H9 (cell line): ENCODE data around the gene SNX32. TPM values are rescaled to one million over a fixed set of nuclear protein-coding genes. Genes with fewer than 3 reads are reported as not detected.

Experiments
- DNase-seq: peaks from one replicate; pipeline ENCODE4 v3.0.0-alpha.2; 2017
- H2AFZ ChIP-seq: one replicate; pipeline ENCODE4 v1.6.1; 2013; ENCODE audit warnings: mild to moderate bottlenecking, low read length, control low read depth, moderate library complexity
- H2AK5ac ChIP-seq: 2 replicates; pipeline ENCODE4 v1.6.1; 2013; ENCODE audit warnings: low read length, control low read depth, mixed read lengths; ENCODE audit not compliant: insufficient read length
- H2BK120ac ChIP-seq: one replicate; pipeline ENCODE4 v1.6.1; 2013; ENCODE audit warnings: low read depth, mild to moderate bottlenecking, low read length, control low read depth, inconsistent platforms; ENCODE audit not compliant: poor library complexity, severe bottlenecking
- H2BK12ac ChIP-seq: 2 replicates; pipeline ENCODE4 v1.6.1; 2013; ENCODE audit warnings: low read length, control low read depth, mixed read lengths, low read depth; ENCODE audit not compliant: insufficient read length
- H2BK15ac ChIP-seq: 2 replicates; pipeline ENCODE4 v1.6.1; 2013; ENCODE audit warnings: low read depth, low read length, control low read depth
- H2BK20ac ChIP-seq: one replicate; pipeline ENCODE4 v1.6.1; 2013; ENCODE audit warnings: low read depth, mild to moderate bottlenecking, low read length, control low read depth, inconsistent platforms; ENCODE audit not compliant: poor library complexity, severe bottlenecking
- H2BK5ac ChIP-seq: 2 replicates; pipeline ENCODE4 v1.6.1; 2013; ENCODE audit warnings: low read length, control low read depth, mixed read lengths; ENCODE audit not compliant: insufficient read length
- H3K14ac ChIP-seq: 2 replicates; pipeline ENCODE4 v1.6.1; 2013; ENCODE audit warnings: low read length, control low read depth; ENCODE audit not compliant: insufficient read depth
- H3K18ac ChIP-seq: 2 replicates; pipeline ENCODE4 v1.6.1; 2013; ENCODE audit warnings: low read depth, mild to moderate bottlenecking, mixed read lengths, low read length, control low read depth; ENCODE audit not compliant: insufficient read length
- H3K23ac ChIP-seq: 2 replicates; pipeline ENCODE4 v1.6.1; 2013; ENCODE audit warnings: low read length, control low read depth, mixed read lengths, low read depth; ENCODE audit not compliant: insufficient read length
- H3K23me2 ChIP-seq: 2 replicates; pipeline ENCODE4 v1.6.1; 2013; ENCODE audit warnings: low read depth, mild to moderate bottlenecking, mixed read lengths, low read length, control low read depth; ENCODE audit not compliant: insufficient read length, poor library complexity, severe bottlenecking
- H3K27ac ChIP-seq: 2 replicates; pipeline ENCODE4 v1.5.1; 2013; ENCODE audit warnings: low read length, control low read depth, mixed read lengths, low read depth; ENCODE audit not compliant: insufficient read length
- H3K27me3 ChIP-seq: 2 replicates; pipeline ENCODE4 v1.6.1; 2013; ENCODE audit warnings: low read length, control low read depth, inconsistent platforms; ENCODE audit not compliant: insufficient read depth
- H3K4ac ChIP-seq: 2 replicates; pipeline ENCODE4 v1.6.1; 2013; ENCODE audit warnings: low read depth, mild to moderate bottlenecking, control low read depth, inconsistent platforms, low read length, moderate library complexity
- H3K4me1 ChIP-seq: 2 replicates; pipeline ENCODE4 v1.6.1; 2013; ENCODE audit warnings: low read length, control low read depth, inconsistent platforms; ENCODE audit not compliant: insufficient read depth
- H3K4me2 ChIP-seq: 2 replicates; pipeline ENCODE4 v1.6.1; 2013; ENCODE audit warnings: low read length, control low read depth, mixed read lengths; ENCODE audit not compliant: insufficient read length, insufficient read depth
- H3K56ac ChIP-seq: 2 replicates; pipeline ENCODE4 v1.6.1; 2013; ENCODE audit warnings: low read depth, mild to moderate bottlenecking, mixed read lengths, low read length, control low read depth; ENCODE audit not compliant: insufficient read length
- H3K79me1 ChIP-seq: 2 replicates; pipeline ENCODE4 v1.6.1; 2013; ENCODE audit warnings: low read depth, mild to moderate bottlenecking, moderate library complexity, low read length, control low read depth, inconsistent platforms; ENCODE audit not compliant: insufficient read depth, poor library complexity, severe bottlenecking
- H3K79me2 ChIP-seq: 2 replicates; pipeline ENCODE4 v1.6.1; 2013; ENCODE audit warnings: low read length, control low read depth, inconsistent platforms; ENCODE audit not compliant: insufficient read depth
- H3K9ac ChIP-seq: 2 replicates; pipeline ENCODE4 v1.6.1; 2013; ENCODE audit warnings: low read length, control low read depth, mixed read lengths; ENCODE audit not compliant: insufficient read length; ENCODE audit errors: extremely low read depth
- H3K9me3 ChIP-seq: one replicate; pipeline ENCODE4 v1.6.1; 2013; ENCODE audit warnings: low read depth, low read length, inconsistent platforms; ENCODE audit not compliant: control insufficient read depth
- H3T11ph ChIP-seq: one replicate; pipeline ENCODE4 v1.6.1; 2013; ENCODE audit warnings: mild to moderate bottlenecking, low read length, control low read depth, inconsistent platforms
- H4K20me1 ChIP-seq: one replicate; pipeline ENCODE4 v1.6.1; 2013; ENCODE audit not compliant: control insufficient read depth, insufficient read length, insufficient read depth
- H4K5ac ChIP-seq: 2 replicates; pipeline ENCODE4 v1.6.1; 2013; ENCODE audit warnings: low read depth, mild to moderate bottlenecking, mixed read lengths, low read length, control low read depth; ENCODE audit not compliant: insufficient read length
- H4K8ac ChIP-seq: replicated peaks from 2 replicates; pipeline ENCODE4 v1.6.1; 2013; ENCODE audit warnings: low read length, control low read depth, mixed read lengths, low read depth; ENCODE audit not compliant: insufficient read length
- H4K91ac ChIP-seq: 2 replicates; pipeline ENCODE4 v1.6.1; 2013; ENCODE audit warnings: low read depth, mild to moderate bottlenecking, moderate library complexity, mixed read lengths, low read length, control low read depth; ENCODE audit not compliant: insufficient read length
- H3K27ac Mint-ChIP-seq, 3 experiments: 2 replicates in 2 of 3; 3 replicates in 1 of 3; pipeline ENCODE4 v1.8.0; 2020 to 2021; ENCODE audit warnings: mixed read lengths in 3 of 3, mild to moderate bottlenecking in 1 of 3, moderate library complexity in 1 of 3
- H3K27me3 Mint-ChIP-seq: 2 replicates; pipeline ENCODE4 v1.8.0; 2021; ENCODE audit warnings: low read depth, mild to moderate bottlenecking, moderate library complexity, mixed read lengths
- H3K36me3 Mint-ChIP-seq, 3 experiments: 2 replicates in 2 of 3; 3 replicates in 1 of 3; pipeline ENCODE4 v1.8.0; 2020 to 2021; ENCODE audit warnings: low read depth in 3 of 3, mixed read lengths in 3 of 3; ENCODE audit not compliant: insufficient read depth in 1 of 3
- H3K4me1 Mint-ChIP-seq, 2 experiments: 2 replicates each; pipeline ENCODE4 v1.8.0; 2020; ENCODE audit warnings: mixed read lengths in 2 of 2
- H3K4me3 Mint-ChIP-seq, 2 experiments: 2 replicates in 1 of 2; 3 replicates in 1 of 2; pipeline ENCODE4 v1.8.0; 2020 to 2021; ENCODE audit warnings: mild to moderate bottlenecking in 2 of 2, mixed read lengths in 2 of 2, moderate library complexity in 1 of 2
- H3K9me3 Mint-ChIP-seq, 2 experiments: 2 replicates in 1 of 2; 3 replicates in 1 of 2; pipeline ENCODE4 v1.8.0; 2020; ENCODE audit warnings: mild to moderate bottlenecking in 2 of 2, mixed read lengths in 2 of 2, moderate library complexity in 1 of 2
- WGBS: extraction: QIAGEN DNeasy Blood & Tissue Kit; methylation state at CpG from one replicate; pipeline ENCODE4 v1.1.7; 2013; ENCODE audit warnings: missing lambda C conversion rate, low lambda C conversion rate, mixed read lengths; ENCODE audit not compliant: insufficient read length; ENCODE audit errors: extremely low coverage; 5-methylcytosine and 5-hydroxymethylcytosine counted together
- total RNA-seq: library from RNA; stranded (reverse); gene quantifications from 2 replicates; pipeline ENCODE4 v1.2.1, GENCODE V29; 2021
- TF ChIP-seq, protein P1 (sequence below): fragments of 200-600 bp; sonication (generic); conservative IDR thresholded peaks from 3 replicates; pipeline ENCODE4 v1.8.0; 2021; ENCODE audit warnings: antibody characterized with exemption, mild to moderate bottlenecking

The SNX32 gene
- total RNA-seq, 1 experiment from 2014 or later, result 1.2 TPM

DNA sequence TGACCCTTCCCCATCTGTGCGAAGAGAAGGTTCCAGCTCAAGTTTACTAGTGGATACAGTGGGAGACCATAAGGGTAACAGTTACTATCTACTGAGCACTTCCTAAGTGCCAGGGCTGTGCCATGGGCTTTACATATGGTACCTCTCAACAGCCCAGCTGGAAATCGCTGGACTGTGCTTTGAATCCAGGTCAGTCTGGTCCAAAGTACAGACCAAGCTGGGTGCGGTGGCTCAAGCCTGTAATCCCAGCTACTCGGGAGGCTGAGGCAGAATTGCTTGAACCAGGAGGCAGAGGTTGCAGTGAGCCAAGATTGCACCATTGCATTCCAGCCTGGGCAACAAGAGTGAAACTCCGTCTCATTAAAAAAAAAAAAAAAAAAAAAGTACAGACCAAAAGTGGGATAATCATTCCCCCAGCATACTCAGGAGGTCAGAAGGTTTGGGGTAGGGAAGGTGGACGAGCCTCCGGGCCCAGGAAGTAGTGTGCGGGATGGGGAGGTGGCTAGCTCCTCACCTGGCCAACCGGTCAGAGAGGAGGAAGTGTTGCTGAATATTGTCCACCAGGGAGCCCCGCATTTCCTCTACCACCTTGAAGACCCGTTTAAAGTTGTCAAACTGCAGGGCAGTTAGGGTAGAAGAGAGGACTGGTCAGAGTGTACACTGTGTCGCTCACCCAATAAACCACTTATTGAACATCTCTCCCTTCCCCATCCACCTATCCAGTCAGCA lies 52.2 kb downstream of the SNX32 start:
- Mint-ChIP-seq H3K4me1 (peaks cover 24 to 38% of the 10 kb centered on the region in 2 experiments), H3K4me3 (peak overlapping the region in 1 of 2 experiments; percentile 98; a peak in 3 of 5 replicates), H3K27me3 (peaks cover 17% of the 10 kb centered on the region), H3K9me3 (peaks cover 2 to 4% of the 10 kb centered on the region in 2 experiments; a peak in 2 of 5 replicates), H3K27ac (no peak overlapping the region), H3K36me3 (peaks cover 35 to 58% (median 55%) of the 10 kb centered on the region in 3 experiments)
- Histone ChIP-seq H4K8ac (no peak overlapping the region), H4K91ac (no peak overlapping the region), H3K14ac (no peak overlapping the region), H3K4ac (no peak overlapping the region), H3K9me3 (no peaks in the 10 kb centered on the region), H2BK120ac (no peak overlapping the region), H3T11ph (no peak overlapping the region), H3K79me2 (no peaks in the 10 kb centered on the region; the same call in 1 of the 2 replicates), H3K9ac (no peak overlapping the region), H3K4me1 (peaks cover 9% of the 10 kb centered on the region; the same call in 1 of the 2 replicates), H3K27ac (no peak overlapping the region), H2BK5ac (no peak overlapping the region), H4K5ac (no peak overlapping the region), H3K23me2 (peaks cover 14% of the 10 kb centered on the region), H3K79me1 (no peaks in the 10 kb centered on the region), H2BK12ac (no peak overlapping the region), H2AK5ac (no peak overlapping the region), H2AFZ (no peak overlapping the region), H4K20me1 (no peaks in the 10 kb centered on the region), H2BK20ac (no peak overlapping the region), H3K23ac (no peak overlapping the region), H2BK15ac (no peak overlapping the region), H3K56ac (no peak overlapping the region), H3K4me2 (no peak overlapping the region), H3K18ac (no peak overlapping the region), H3K27me3 (peaks cover 6% of the 10 kb centered on the region; the same call in 1 of the 2 replicates)
- no CpG with 5 or more reads among the region's 12 CpGs for WGBS
- TF ChIP-seq, protein P1, sequence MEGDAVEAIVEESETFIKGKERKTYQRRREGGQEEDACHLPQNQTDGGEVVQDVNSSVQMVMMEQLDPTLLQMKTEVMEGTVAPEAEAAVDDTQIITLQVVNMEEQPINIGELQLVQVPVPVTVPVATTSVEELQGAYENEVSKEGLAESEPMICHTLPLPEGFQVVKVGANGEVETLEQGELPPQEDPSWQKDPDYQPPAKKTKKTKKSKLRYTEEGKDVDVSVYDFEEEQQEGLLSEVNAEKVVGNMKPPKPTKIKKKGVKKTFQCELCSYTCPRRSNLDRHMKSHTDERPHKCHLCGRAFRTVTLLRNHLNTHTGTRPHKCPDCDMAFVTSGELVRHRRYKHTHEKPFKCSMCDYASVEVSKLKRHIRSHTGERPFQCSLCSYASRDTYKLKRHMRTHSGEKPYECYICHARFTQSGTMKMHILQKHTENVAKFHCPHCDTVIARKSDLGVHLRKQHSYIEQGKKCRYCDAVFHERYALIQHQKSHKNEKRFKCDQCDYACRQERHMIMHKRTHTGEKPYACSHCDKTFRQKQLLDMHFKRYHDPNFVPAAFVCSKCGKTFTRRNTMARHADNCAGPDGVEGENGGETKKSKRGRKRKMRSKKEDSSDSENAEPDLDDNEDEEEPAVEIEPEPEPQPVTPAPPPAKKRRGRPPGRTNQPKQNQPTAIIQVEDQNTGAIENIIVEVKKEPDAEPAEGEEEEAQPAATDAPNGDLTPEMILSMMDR, result no peak
- DNase-seq, result no peak
